Liver (tissue), 9 donors: Measurements from ENCODE around the gene COX7A2. TPM values are rescaled to one million over a fixed set of nuclear protein-coding genes. Genes with fewer than 3 reads are reported as not detected.

Source experiments
- DNase-seq: peaks from one replicate; pipeline ENCODE4 v3.0.0-alpha.2; 2017; ENCODE audit warnings: low spot score
- H3K27ac ChIP-seq, 2 donors: one replicate each; pipeline ENCODE4 v1.7.0; 2013; ENCODE audit warnings: inconsistent platforms in 2 of 2, low read length in 2 of 2, control low read depth in 1 of 2, low read depth in 1 of 2, mild to moderate bottlenecking in 1 of 2
- H3K27me3 ChIP-seq, 4 donors: one replicate each; pipeline versions ENCODE4 v1.6.1 to v1.7.0; 2013; ENCODE audit warnings: low read length in 3 of 4, inconsistent platforms in 1 of 4, mild to moderate bottlenecking in 1 of 4, moderate library complexity in 1 of 4; ENCODE audit not compliant: control insufficient read depth in 4 of 4, insufficient read depth in 4 of 4
- H3K36me3 ChIP-seq, 4 donors: one replicate each; pipeline versions ENCODE4 v1.6.1 to v1.7.0; 2013; ENCODE audit warnings: low read length in 3 of 4, mild to moderate bottlenecking in 3 of 4, low read depth in 1 of 4, moderate library complexity in 1 of 4; ENCODE audit not compliant: control insufficient read depth in 4 of 4, insufficient read depth in 3 of 4
- H3K4me1 ChIP-seq, 4 donors: one replicate each; pipeline versions ENCODE4 v1.6.1 to v1.7.0; 2013; ENCODE audit warnings: low read length in 3 of 4, mild to moderate bottlenecking in 3 of 4, moderate library complexity in 1 of 4; ENCODE audit not compliant: control insufficient read depth in 4 of 4, insufficient read depth in 4 of 4
- H3K4me3 ChIP-seq, 3 donors: one replicate each; pipeline versions ENCODE4 v1.6.1 to v1.7.0; 2013; ENCODE audit warnings: low read length in 3 of 3, control low read depth in 1 of 3, low read depth in 1 of 3, mild to moderate bottlenecking in 1 of 3
- H3K9ac ChIP-seq, 2 donors: one replicate each; pipeline ENCODE4 v1.7.0; 2013; ENCODE audit warnings: low read length in 2 of 2, mild to moderate bottlenecking in 2 of 2, moderate library complexity in 2 of 2, control low read depth in 1 of 2, low read depth in 1 of 2
- H3K9me3 ChIP-seq, 4 donors: one replicate each; pipeline versions ENCODE4 v1.6.1 to v1.7.0; 2013; ENCODE audit warnings: low read length in 3 of 4; ENCODE audit not compliant: control insufficient read depth in 4 of 4
- ATF3 ChIP-seq: IDR thresholded peaks from 2 replicates; pipeline ENCODE4 v1.6.1; 2016; ENCODE audit warnings: antibody characterized with exemption
- CTCF ChIP-seq: fragments of 150-350 bp; IDR thresholded peaks from 2 replicates; pipeline ENCODE4 v1.5.1; 2017; ENCODE audit warnings: improper control_type of control experiment, low read depth, low read length; ENCODE audit not compliant: missing input control
- EGR1 ChIP-seq, 2 donors: IDR thresholded peaks; 2 replicates each; pipeline ENCODE4 v1.6.1; 2016 to 2018; ENCODE audit warnings: antibody characterized with exemption in 2 of 2, low read depth in 2 of 2
- FOXA1 ChIP-seq: IDR thresholded peaks from 2 replicates; pipeline ENCODE4 v1.6.1; 2016; ENCODE audit warnings: antibody characterized with exemption
- FOXA2 ChIP-seq: IDR thresholded peaks from 2 replicates; pipeline ENCODE4 v1.6.1; 2016; ENCODE audit warnings: antibody characterized with exemption
- GABPA ChIP-seq, 2 donors: IDR thresholded peaks in 1 of 2; conservative IDR thresholded peaks in 1 of 2; 2 replicates each; pipeline ENCODE4 v1.6.1; 2016; ENCODE audit warnings: antibody characterized with exemption in 2 of 2, mild to moderate bottlenecking in 1 of 2, moderate library complexity in 1 of 2
- HNF4A ChIP-seq, 2 donors: conservative IDR thresholded peaks; 2 replicates each; pipeline ENCODE4 v1.6.1; 2016; ENCODE audit warnings: antibody characterized with exemption in 2 of 2, mild to moderate bottlenecking in 2 of 2
- HNF4G ChIP-seq: IDR thresholded peaks from 2 replicates; pipeline ENCODE4 v1.6.1; 2016; ENCODE audit warnings: antibody characterized with exemption
- JUND ChIP-seq, 2 donors: IDR thresholded peaks; 2 replicates each; pipeline ENCODE4 v1.6.1; 2016; ENCODE audit warnings: antibody characterized with exemption in 2 of 2
- MAX ChIP-seq: IDR thresholded peaks from 2 replicates; pipeline ENCODE4 v1.6.1; 2016; ENCODE audit warnings: antibody characterized with exemption
- NR2F2 ChIP-seq: IDR thresholded peaks from 2 replicates; pipeline ENCODE4 v1.6.1; 2016; ENCODE audit warnings: antibody characterized with exemption
- RAD21 ChIP-seq, 2 donors: IDR thresholded peaks; 2 replicates each; pipeline ENCODE4 v1.6.1; 2016; ENCODE audit warnings: antibody characterized with exemption in 2 of 2, mild to moderate bottlenecking in 2 of 2
- REST ChIP-seq: IDR thresholded peaks from 2 replicates; pipeline ENCODE4 v1.6.1; 2016; ENCODE audit warnings: antibody characterized with exemption, mild to moderate bottlenecking
- RXRA ChIP-seq, 2 donors: IDR thresholded peaks; 2 replicates each; pipeline ENCODE4 v1.6.1; 2017 to 2018; ENCODE audit warnings: antibody characterized with exemption in 2 of 2, mild to moderate bottlenecking in 1 of 2
- SP1 ChIP-seq: IDR thresholded peaks from 2 replicates; pipeline ENCODE4 v1.6.1; 2018; ENCODE audit warnings: antibody characterized with exemption, mild to moderate bottlenecking
- TAF1 ChIP-seq: conservative IDR thresholded peaks from 2 replicates; pipeline ENCODE4 v1.6.1; 2016; ENCODE audit warnings: antibody characterized with exemption, mild to moderate bottlenecking
- YY1 ChIP-seq: IDR thresholded peaks from 2 replicates; pipeline ENCODE4 v1.6.1; 2016; ENCODE audit warnings: antibody characterized with exemption, mild to moderate bottlenecking
- ZBTB33 ChIP-seq: IDR thresholded peaks from 2 replicates; pipeline ENCODE4 v1.6.1; 2016; ENCODE audit warnings: antibody characterized with exemption
- WGBS: extraction: QIAGEN DNeasy Blood & Tissue Kit; methylation state at CpG from one replicate; pipeline ENCODE4 v1.1.7; 2013; 5-methylcytosine and 5-hydroxymethylcytosine counted together
- polyA plus RNA-seq, 2 donors: library from polyadenylated mRNA; stranded (reverse) in 1 of 2; unstranded in 1 of 2; fragments of 200-250 nt in 1 of 2; fragments of >200 nt in 1 of 2; fragmentation: Nextera tagmentation in 1 of 2; extraction: Ambion mirVana in 1 of 2; gene quantifications; one replicate each; pipeline versions ENCODE4 v1.2.1 to v1.2.3, GENCODE V29; 2013 to 2015
- total RNA-seq, 2 donors: library from RNA; depleted of rRNA; stranded (reverse); fragments of >200 nt; gene quantifications; one replicate each; pipeline ENCODE4 v1.2.3, GENCODE V29; 2014
- donor health status: healthy.
- donor health status: healthy.
- donor health status: healthy.
- donor health status: healthy.
- donor health status: healthy.

COX7A2 gene
- total and polyA plus RNA-seq, 4 donors: 69.8 to 583 (median 289) TPM

GRCh38 chr6:75202676-75203131, 40.9 kb downstream of the COX7A2 start:
- Histone ChIP-seq H3K27me3 (peaks cover 0 to 28% (median 10%) of the 10 kb centered on the region in 4 donors), H3K4me1 (peaks cover 12 to 40% (median 23%) of the 10 kb centered on the region in 4 donors), H3K27ac (no peak overlapping the region), H3K4me3 (no peak overlapping the region), H3K9me3 (no peaks in the 10 kb centered on the region), H3K9ac (no peak overlapping the region), H3K36me3 (no peaks in the 10 kb centered on the region)
- no peak for DNase-seq
- TF ChIP-seq TAF1 (no peak), SP1 (no peak), MAX (no peak), NR2F2 (no peak)
- 51% methylated on average over 12 of the region's 12 CpGs for WGBS

GRCh38 chr6:75201901-75202672, 41.5 kb downstream of the COX7A2 start:
- Histone ChIP-seq H3K4me3 (no peak overlapping the region), H3K4me1 (peaks cover 11 to 34% (median 20%) of the 10 kb centered on the region in 4 donors), H3K27me3 (peaks cover 0 to 26% (median 10%) of the 10 kb centered on the region in 4 donors), H3K27ac (no peak overlapping the region), H3K9ac (no peak overlapping the region), H3K9me3 (no peaks in the 10 kb centered on the region), H3K36me3 (no peaks in the 10 kb centered on the region)
- WGBS: 10% methylated on average over 46 of the region's 46 CpGs
- TF ChIP-seq REST (no peak), HNF4A (conservative IDR thresholded peaks at IDR 0.05) (no peak), CTCF (no peak), NR2F2 (no peak), RXRA (IDR thresholded peaks at IDR 0.05) (no peak), MAX (no peak), FOXA2 (no peak), FOXA1 (no peak), GABPA (IDR thresholded peaks at IDR 0.05 in 1 of 2, conservative IDR thresholded peaks at IDR 0.05 in 1 of 2) (no peak), HNF4G (no peak), ATF3 (no peak), SP1 (no peak), YY1 (no peak), RAD21 (IDR thresholded peaks at IDR 0.05) (no peak), JUND (IDR thresholded peaks at IDR 0.05) (no peak), EGR1 (IDR thresholded peaks at IDR 0.05; ENCODE audit: low read depth in 2 of 2) (no peak), TAF1 (no peak), ZBTB33 (no peak)
- no peak for DNase-seq
